Peyer's patch (tissue), 4 donors: ENCODE measurements around the gene USP1.

Source experiments
- POLR2A ChIP-seq, 2 donors: fragments of 450-650 bp; IDR thresholded peaks; one replicate each; pipeline ENCODE4 v1.5.1; 2017; ENCODE audit warnings: antibody characterized with exemption in 2 of 2, mild to moderate bottlenecking in 2 of 2, moderate library complexity in 2 of 2
- TF ChIP-seq, protein P1 (sequence below), 6 experiments: fragments of 450-650 bp in 4 of 6; fragments of 200-600 bp in 2 of 6; sonication (generic) in 1 of 6; IDR thresholded peaks; one replicate each; pipeline ENCODE4 v1.5.1; 2017 to 2019; ENCODE audit warnings: antibody characterized with exemption in 6 of 6, mild to moderate bottlenecking in 3 of 6, moderate library complexity in 1 of 6

DNA sequence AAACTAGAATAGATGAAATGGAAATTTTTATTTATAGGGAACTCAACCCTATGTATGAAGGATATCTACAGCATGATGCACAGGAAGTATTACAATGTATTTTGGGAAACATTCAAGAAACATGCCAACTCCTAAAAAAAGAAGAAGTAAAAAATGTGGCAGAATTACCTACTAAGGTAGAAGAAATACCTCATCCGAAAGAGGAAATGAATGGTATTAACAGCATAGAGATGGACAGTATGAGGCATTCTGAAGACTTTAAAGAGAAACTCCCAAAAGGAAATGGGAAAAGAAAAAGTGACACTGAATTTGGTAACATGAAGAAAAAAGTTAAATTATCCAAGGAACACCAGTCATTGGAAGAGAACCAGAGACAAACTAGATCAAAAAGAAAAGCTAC lies 7.9 kb downstream of the USP1 start:
- TF ChIP-seq POLR2A (IDR thresholded peaks at IDR 0.05), result no peak
- TF ChIP-seq, protein P1, sequence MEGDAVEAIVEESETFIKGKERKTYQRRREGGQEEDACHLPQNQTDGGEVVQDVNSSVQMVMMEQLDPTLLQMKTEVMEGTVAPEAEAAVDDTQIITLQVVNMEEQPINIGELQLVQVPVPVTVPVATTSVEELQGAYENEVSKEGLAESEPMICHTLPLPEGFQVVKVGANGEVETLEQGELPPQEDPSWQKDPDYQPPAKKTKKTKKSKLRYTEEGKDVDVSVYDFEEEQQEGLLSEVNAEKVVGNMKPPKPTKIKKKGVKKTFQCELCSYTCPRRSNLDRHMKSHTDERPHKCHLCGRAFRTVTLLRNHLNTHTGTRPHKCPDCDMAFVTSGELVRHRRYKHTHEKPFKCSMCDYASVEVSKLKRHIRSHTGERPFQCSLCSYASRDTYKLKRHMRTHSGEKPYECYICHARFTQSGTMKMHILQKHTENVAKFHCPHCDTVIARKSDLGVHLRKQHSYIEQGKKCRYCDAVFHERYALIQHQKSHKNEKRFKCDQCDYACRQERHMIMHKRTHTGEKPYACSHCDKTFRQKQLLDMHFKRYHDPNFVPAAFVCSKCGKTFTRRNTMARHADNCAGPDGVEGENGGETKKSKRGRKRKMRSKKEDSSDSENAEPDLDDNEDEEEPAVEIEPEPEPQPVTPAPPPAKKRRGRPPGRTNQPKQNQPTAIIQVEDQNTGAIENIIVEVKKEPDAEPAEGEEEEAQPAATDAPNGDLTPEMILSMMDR (IDR thresholded peaks at IDR 0.05), result no peak
